Activated CD4-positive, alpha-beta T cell treated with anti-CD3 and anti-CD28 coated beads for 4 hours (primary cell): ENCODE data around the gene DOCK3.

Experiments used
- DNase-seq, 2 donors: peaks; one replicate each; pipeline ENCODE4 v3.0.0-alpha.2; 2020

DOCK3 gene

DNA sequence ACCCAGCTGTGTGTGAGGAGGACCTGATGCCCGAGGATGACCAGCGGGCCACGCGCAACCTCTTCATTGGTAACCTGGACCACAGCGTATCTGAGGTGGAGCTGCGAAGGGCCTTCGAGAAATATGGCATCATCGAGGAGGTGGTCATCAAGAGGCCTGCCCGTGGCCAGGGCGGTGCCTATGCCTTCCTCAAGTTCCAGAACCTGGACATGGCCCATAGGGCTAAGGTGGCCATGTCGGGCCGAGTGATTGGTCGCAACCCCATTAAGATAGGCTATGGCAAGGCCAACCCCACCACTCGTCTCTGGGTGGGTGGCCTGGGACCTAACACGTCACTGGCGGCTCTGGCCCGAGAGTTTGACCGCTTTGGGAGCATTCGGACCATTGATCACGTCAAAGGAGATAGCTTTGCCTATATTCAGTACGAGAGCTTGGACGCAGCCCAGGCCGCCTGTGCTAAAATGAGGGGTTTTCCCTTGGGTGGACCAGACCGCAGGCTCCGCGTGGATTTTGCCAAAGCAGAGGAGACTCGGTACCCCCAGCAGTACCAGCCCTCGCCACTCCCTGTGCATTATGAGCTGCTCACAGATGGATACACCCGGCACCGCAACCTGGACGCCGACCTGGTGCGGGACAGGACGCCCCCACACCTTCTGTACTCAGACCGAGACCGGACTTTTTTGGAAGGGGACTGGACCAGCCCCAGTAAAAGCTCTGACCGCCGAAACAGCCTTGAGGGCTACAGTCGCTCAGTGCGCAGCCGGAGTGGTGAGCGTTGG, 717.8 kb downstream of the DOCK3 start:
- DNase-seq, result no peak

DNA sequence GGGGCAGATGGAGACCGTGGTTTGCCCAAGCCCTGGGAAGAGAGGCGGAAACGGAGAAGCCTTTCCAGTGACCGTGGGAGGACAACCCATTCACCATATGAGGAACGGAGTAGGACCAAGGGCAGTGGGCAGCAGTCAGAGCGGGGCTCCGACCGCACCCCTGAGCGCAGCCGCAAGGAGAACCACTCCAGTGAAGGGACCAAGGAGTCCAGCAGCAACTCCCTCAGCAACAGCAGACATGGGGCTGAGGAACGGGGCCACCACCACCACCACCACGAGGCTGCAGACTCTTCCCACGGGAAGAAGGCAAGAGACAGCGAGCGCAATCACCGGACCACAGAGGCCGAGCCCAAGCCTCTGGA, 718.4 kb downstream of the DOCK3 start:
- DNase-seq, result no peak

DNA sequence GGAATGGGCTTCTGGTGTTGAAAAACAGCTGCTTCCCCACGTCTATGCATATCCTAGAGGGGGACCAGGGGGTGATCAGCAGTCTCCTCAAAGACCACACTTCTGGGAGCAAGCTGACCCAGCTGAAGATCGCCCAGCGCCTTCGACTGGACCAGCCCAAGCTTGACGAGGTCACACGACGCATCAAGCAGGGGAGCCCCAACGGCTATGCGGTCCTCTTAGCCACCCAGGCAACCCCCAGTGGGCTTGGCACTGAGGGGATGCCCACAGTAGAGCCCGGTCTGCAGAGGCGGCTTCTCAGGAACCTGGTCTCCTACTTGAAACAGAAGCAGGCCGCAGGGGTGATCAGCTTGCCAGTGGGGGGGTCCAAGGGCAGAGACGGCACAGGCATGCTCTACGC, 718.8 kb downstream of the DOCK3 start:
- no peak for DNase-seq

DNA sequence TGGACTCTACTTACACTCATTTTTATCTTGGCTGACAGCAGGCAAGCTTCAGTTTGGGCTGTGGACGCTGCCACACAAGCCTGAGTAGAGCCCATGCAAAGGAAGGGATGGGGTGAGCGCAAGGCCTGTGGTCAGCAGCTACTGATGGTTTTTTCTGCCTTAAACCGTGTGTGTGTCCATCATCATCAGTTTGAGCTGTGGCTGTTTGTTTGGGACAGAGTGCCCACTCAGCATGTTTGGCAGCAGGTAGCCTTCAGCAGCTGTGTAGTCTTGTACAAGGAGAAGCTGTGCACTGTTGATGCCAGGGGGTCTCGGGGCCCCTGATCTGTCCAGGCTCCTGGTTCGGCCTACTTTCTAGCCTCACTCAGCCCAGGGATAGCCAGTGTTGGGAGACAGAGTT, 719.8 kb downstream of the DOCK3 start:
- no peak for DNase-seq

DNA sequence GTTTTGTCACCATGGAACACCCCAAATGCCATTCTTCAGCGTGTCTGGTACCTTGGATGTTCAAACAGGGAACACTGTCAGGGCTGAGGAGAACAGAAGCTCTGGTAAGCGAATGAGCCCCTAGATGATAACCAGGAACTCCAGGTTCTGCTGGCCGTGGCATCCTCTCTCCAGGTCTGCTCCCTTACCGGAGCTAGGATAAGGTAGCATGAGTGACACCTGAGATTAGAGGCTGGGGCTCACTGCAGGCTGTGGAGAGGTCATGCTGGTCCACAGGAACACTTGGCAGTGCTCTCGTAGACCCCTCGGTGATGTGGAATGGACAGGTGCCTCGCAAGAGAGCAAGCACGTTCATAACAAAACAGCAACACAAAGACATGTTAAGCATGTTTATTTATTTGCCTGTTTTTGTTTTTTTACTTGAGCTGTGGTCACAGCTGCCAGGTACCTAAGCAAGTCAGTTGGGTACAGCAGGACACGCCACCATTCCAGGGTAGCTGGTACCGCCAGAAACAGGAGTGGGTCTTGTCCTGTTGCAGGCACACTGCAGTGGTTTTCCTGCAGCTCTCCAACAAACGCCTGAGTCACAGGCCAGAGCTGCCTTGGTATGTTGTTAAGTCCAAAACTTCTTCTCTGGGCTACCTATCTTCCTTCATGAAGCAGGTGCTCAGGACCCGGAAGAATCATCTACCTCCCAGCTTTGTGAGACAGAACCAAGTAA, 720.9 kb downstream of the DOCK3 start:
- no peak for DNase-seq

DNA sequence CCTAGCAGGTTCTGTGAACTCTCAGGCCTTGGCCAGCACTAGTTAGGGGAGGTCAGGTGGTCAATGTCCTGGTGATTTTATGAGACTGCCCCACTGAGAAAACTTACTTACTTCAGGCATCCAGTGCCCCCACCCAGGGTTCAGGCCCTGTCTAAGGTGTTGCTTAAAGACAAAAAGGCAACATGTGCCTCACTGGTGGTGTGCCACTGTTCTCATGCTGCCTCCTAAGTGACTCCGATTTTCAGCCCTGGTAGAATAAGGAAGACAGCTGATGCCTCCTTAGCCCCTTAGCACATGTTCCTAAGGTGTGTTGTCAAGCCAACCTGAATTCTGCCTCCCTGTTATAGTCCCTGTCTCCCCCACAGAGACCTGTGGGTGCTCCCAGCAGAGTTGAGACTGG, 721.7 kb downstream of the DOCK3 start:
- no peak for DNase-seq

DNA sequence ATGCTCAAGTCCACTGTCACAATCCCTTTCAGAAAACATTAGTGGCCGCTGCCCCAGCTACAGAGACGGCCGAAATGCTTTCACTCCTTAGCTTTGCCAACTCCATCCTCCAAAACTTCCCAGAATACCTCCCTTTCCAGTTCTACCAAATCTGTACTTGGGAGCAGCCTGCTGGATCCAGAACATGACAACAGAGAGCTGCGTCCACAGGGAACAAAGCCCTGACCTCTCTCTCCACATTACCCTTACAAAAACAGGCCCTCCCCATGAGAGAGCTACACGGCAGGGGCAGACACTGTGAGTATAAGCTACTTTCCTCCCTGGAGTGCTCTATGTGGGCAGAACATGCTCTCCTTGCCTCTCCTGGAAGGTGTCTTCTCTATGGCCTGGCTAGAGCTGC, 722.7 kb downstream of the DOCK3 start:
- no peak for DNase-seq

DNA sequence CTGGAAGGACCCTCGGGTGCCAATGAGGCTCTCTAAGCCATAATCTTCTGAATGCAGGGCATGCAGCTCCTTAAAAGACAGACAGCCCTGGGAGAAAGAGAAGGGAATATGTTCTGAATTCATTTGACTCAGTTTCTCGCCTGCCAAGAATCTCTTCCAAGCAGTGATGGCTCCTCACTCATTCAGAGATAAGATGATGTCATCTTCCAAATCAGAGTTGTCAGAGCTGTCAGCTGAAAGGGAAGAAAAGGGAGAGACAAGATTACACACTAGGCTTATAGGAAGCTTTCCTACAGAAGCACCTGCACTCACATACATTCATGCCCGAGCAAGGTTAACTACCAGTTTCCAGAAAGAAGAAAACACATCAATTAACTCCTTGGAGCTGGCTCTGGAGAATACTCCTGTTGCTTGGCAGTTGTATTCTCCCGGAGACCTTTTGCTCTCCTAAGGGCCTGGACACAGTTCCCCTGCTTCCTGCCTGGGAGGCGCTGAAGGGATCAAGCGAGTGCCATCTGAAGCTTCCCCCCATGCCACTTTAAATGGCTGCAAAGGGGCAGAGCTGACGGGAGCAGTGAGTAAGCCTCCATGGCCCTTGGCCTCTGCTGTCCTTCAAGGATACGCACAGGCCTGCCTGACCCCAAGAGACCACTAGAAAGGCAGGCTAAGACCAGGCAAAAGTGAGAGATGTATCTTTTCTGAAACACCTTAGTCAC, 724.0 kb downstream of the DOCK3 start:
- DNase-seq, result no peak

DNA sequence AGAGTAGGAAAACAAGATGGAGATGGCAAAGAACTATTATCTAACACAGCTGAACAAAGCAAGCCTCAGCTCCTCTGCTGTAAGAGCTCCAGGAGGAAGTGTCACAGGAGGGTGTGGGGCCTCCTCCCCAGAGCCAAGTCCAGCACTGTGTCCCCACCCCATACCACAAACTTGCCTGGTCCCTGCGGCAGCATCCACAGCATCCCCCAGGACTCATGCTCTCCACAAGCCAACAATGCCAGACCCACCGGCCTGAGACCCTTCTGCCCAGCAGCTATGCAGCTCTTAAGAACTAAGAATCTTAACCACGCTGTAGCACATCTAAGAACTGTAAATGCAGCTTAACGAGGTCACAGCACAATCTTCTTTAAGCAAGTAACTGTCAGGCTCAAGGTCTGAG, 725.4 kb downstream of the DOCK3 start:
- DNase-seq, result no peak

DNA sequence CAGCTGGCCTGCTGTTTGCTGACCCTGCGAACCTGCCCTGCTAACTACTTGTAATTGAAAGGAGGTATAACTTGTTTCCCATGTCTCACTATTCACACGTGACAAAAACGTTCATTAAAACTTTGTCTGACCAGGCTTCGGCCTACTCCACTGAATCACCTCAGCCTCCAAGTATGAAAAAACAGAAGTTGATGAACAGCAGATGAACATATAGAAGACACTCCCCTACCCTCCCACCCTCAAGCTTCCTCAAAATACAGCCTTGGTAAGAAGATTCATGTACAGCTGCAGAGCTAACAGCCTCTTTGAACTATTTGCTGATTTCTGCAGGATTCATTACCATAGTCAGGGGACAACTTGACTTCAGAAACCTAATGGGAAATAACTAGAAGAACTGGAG, 727.0 kb downstream of the DOCK3 start:
- no peak for DNase-seq

DNA sequence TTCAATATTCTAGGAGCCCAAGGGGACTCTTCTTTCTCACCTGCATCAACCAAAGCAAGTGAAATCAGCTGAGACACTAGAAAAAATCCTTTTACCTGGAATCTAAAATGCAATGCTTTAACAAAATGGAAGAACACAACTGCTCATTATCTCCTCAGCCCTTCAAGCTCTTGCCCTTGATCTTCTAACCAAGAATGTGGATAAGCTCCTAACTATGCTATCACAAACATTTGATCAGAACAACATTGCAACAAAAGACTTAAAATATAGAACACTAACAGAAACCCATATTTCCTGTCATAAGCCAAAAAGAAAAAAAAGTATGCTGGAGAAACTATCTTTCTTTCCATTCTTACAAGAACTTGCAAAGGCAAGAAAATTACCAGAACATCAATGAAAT, 728.9 kb downstream of the DOCK3 start:
- no peak for DNase-seq

DNA sequence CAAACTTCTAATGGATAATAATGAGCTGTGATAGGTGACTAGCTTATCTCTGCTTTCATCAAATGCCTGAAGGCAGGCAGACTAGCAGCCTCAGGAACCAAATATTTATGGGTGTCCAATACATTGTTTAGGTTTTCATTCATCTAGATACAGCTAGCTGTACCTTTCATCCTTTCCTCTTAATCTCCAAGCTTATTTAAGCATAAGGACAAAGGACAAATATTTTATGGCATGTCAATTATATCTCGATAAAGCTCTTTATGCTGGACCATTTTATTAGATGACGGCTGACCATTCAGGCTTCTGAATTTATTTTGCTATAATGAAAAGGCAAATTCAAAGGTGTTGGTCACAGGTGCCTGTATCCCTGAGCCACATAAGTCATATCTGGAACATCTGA, 733.3 kb downstream of the DOCK3 start:
- no peak for DNase-seq

DNA sequence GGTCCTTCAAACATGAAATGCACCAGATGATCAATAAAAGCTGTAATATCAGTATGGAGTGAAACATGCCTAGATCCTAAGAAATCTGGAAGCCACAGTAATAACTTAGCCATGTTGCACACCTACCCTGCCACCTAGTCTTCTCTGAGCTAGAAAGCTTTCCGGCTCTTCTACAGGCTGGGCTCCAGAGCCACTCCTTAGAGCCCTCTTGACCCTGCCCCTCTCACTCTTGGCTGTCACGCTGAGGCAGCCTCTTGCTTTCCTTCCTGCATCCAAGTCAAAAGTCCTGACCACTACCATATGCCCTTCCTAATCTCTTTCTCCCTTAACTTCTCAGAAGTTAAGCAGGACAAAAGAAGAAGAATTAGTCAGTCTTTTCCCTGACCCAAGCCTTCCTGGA, 734.1 kb downstream of the DOCK3 start:
- no peak for DNase-seq

DNA sequence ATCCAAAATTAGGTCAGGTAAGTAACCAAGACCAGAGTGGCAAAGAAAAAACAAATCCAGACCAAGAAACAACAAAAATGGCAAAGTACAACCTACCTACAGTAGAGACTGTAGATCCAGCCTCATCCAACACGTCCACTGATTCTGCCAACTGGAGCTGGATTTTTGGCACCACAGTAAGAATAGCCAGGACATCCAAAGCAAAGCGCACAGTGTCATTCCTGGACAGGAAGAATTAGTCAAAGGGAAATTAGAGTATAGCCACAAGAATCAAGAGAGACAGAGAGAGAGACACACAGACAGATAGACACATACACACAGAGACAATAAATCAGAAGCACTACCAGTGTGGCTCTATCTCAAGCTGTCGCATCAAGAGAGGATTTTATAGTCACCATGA, 747.5 kb downstream of the DOCK3 start:
- no peak for DNase-seq

DNA sequence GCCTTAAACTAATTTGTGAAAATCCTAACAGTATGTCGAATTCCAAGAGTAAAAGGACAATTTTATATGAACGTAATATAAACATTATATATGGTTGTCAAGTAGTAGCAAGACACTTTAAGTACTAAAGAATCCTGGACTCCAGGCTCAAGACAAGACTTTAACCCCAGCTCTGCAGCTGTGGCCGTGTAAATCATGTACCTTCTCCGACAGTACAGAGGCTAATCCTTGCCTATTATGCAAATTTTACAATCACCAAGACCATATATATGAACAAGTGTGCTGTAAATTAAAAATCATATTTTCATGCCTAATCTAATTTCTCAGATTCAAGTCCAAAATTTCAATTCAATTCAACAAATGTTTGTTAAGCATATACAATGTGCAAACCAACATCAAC, 752.2 kb downstream of the DOCK3 start:
- no peak for DNase-seq

DNA sequence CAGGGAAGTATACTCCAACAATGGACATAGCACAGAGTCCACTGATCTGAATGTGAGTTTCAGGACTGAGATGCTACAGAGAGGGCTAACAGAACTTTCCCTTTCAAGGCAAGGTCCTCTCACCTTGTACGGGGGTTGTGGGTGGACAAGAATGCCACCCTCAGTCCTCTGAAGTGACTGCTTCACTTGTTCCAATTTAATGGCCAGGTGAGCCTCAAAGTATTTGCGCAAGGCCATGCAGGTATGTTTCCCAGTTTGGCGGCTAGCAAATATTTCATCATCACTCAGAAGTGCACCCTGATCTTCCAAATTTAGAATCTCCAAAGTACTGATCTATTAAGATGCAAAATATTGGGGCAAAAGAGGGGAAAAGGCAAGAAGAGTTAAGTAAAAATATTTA, 754.4 kb downstream of the DOCK3 start:
- no peak for DNase-seq
